CD14-positive monocyte (primary cell): ENCODE measurements around the gene C19orf38. TPM values are rescaled to one million over a fixed set of nuclear protein-coding genes. Genes with fewer than 3 reads are reported as not detected.

Experiments used
- DNase-seq, 3 donors: peaks; one replicate each; pipeline ENCODE4 v3.0.0-alpha.2; 2011 to 2022
- H2AFZ ChIP-seq: 2 replicates; pipeline ENCODE4 v1.6.0; 2012; ENCODE audit warnings: mild to moderate bottlenecking, low read depth, low read length, inconsistent platforms; ENCODE audit not compliant: insufficient read depth, poor library complexity, severe bottlenecking
- H3K27ac ChIP-seq, 2 donors: 1 replicate in 1 of 2; 2 replicates in 1 of 2; pipeline ENCODE4 v1.5.1; 2012 to 2013; ENCODE audit warnings: low read length in 2 of 2, control low read depth in 1 of 2, inconsistent platforms in 1 of 2, low read depth in 1 of 2, mild to moderate bottlenecking in 1 of 2
- H3K27me3 ChIP-seq, 2 donors: one replicate each; pipeline versions ENCODE4 v1.6.0 to v1.6.1; 2011 to 2013; ENCODE audit warnings: low read length in 2 of 2; ENCODE audit not compliant: control insufficient read depth in 2 of 2, insufficient read depth in 2 of 2
- H3K36me3 ChIP-seq, 2 donors: replicated peaks in 1 of 2; 1 replicate in 1 of 2; 2 replicates in 1 of 2; pipeline versions ENCODE4 v1.5.1 to v1.6.1; 2012 to 2013; ENCODE audit warnings: low read length in 2 of 2, control low read depth in 1 of 2, inconsistent platforms in 1 of 2, mild to moderate bottlenecking in 1 of 2; ENCODE audit not compliant: insufficient read depth in 2 of 2, control insufficient read depth in 1 of 2
- H3K4me1 ChIP-seq, 2 donors: 1 replicate in 1 of 2; 2 replicates in 1 of 2; pipeline versions ENCODE4 v1.5.1 to v1.6.1; 2012 to 2013; ENCODE audit warnings: low read length in 2 of 2, control low read depth in 1 of 2, inconsistent platforms in 1 of 2, mild to moderate bottlenecking in 1 of 2, moderate library complexity in 1 of 2; ENCODE audit not compliant: insufficient read depth in 2 of 2, control insufficient read depth in 1 of 2
- H3K4me2 ChIP-seq: replicated peaks from 2 replicates; pipeline ENCODE3; 2012; ENCODE audit warnings: low read length, moderate library complexity, mild to moderate bottlenecking; ENCODE audit not compliant: poor library complexity, severe bottlenecking; ENCODE audit errors: extremely low read depth
- H3K4me3 ChIP-seq, 3 experiments: fragments of 200-600 bp in 1 of 3; sonication (generic) in 1 of 3; replicated peaks in 1 of 3; 1 replicate in 2 of 3; 2 replicates in 1 of 3; pipeline ENCODE4 v1.5.1; 2011 to 2013; ENCODE audit warnings: low read length in 3 of 3, mild to moderate bottlenecking in 3 of 3, control low read depth in 2 of 3, low read depth in 2 of 3, inconsistent platforms in 1 of 3, moderate library complexity in 1 of 3
- H3K79me2 ChIP-seq: 2 replicates; pipeline ENCODE4 v1.6.0; 2012; ENCODE audit warnings: mild to moderate bottlenecking, control low read depth, inconsistent platforms, low read length, moderate library complexity; ENCODE audit not compliant: insufficient read depth
- H3K9ac ChIP-seq: 2 replicates; pipeline ENCODE4 v1.6.0; 2017; ENCODE audit warnings: low read length, mild to moderate bottlenecking; ENCODE audit not compliant: insufficient read depth, poor library complexity, severe bottlenecking
- H3K9me3 ChIP-seq, 2 donors: replicated peaks in 1 of 2; 1 replicate in 1 of 2; 2 replicates in 1 of 2; pipeline versions ENCODE4 v1.5.1 to v1.6.1; 2012 to 2013; ENCODE audit warnings: low read length in 2 of 2, control low read depth in 1 of 2; ENCODE audit not compliant: control insufficient read depth in 1 of 2, insufficient read depth in 1 of 2
- H4K20me1 ChIP-seq: 2 replicates; pipeline ENCODE4 v1.6.0; 2012; ENCODE audit warnings: mild to moderate bottlenecking, low read length, control low read depth, moderate library complexity; ENCODE audit not compliant: insufficient read depth
- H3K27ac Mint-ChIP-seq, 7 donors: one replicate each; pipeline ENCODE4 v1.8.0; 2020; ENCODE audit warnings: mild to moderate bottlenecking in 7 of 7, mixed read lengths in 7 of 7, moderate library complexity in 6 of 7, inconsistent platforms in 2 of 7
- H3K27me3 Mint-ChIP-seq, 3 donors: one replicate each; pipeline ENCODE4 v1.8.0; 2021 to 2022; ENCODE audit warnings: low read depth in 3 of 3, mild to moderate bottlenecking in 3 of 3, mixed read lengths in 3 of 3, moderate library complexity in 3 of 3, inconsistent platforms in 1 of 3
- H3K36me3 Mint-ChIP-seq, 2 donors: one replicate each; pipeline ENCODE4 v1.8.0; 2020; ENCODE audit warnings: mixed read lengths in 2 of 2, inconsistent platforms in 1 of 2, mild to moderate bottlenecking in 1 of 2
- H3K4me1 Mint-ChIP-seq: one replicate; pipeline ENCODE4 v1.8.0; 2020; ENCODE audit warnings: mild to moderate bottlenecking, mixed read lengths
- H3K4me3 Mint-ChIP-seq, 2 donors: one replicate each; pipeline ENCODE4 v1.8.0; 2020; ENCODE audit warnings: mild to moderate bottlenecking in 2 of 2, mixed read lengths in 2 of 2, moderate library complexity in 1 of 2
- H3K9me3 Mint-ChIP-seq, 7 donors: one replicate each; pipeline ENCODE4 v1.8.0; 2020 to 2022; ENCODE audit warnings: mixed read lengths in 7 of 7, mild to moderate bottlenecking in 6 of 7, moderate library complexity in 6 of 7, inconsistent platforms in 2 of 7
- CTCF ChIP-seq: fragments of 200-600 bp; IDR thresholded peaks from one replicate; pipeline ENCODE4 v1.8.0; 2022; ENCODE audit warnings: antibody characterized with exemption, mild to moderate bottlenecking
- WGBS: methylation state at CpG from one replicate; pipeline ENCODE4 v1.1.5; 2013; ENCODE audit warnings: missing lambda C conversion rate; ENCODE audit not compliant: insufficient coverage; 5-methylcytosine and 5-hydroxymethylcytosine counted together
- intact Hi-C, 2 donors: fragments of 100-400 bp; cut with micrococcal nuclease; formaldehyde crosslinking; loops; one replicate each; pipeline versions ENCODE4 v1.15.0 to v1.15.1; 2023
- polyA plus RNA-seq, 3 donors: library from polyadenylated mRNA; depleted of rRNA in 1 of 3; unstranded in 2 of 3; stranded (reverse) in 1 of 3; fragments of 300-500 nt in 2 of 3; fragments of >200 nt in 1 of 3; fragmentation: Illumina TruSeq in 2 of 3; gene quantifications; 1 replicate in 2 of 3; 2 replicates in 1 of 3; pipeline ENCODE4 v1.2.3, GENCODE V29; 2012 to 2021

The C19orf38 gene
- polyA plus RNA-seq, 3 donors: 134 to 174 (median 149) TPM

GRCh38 chr19:10812902-10813404 is 35.3 kb upstream of the C19orf38 start:
- Histone ChIP-seq H3K4me2 (peak overlapping the region; percentile 32), H3K4me3 (peak overlapping the region in 1 of 3 experiments; percentile 7)

GRCh38 chr19:10815007-10815536 is 33.1 kb upstream of the C19orf38 start:
- 65% methylated on average over 4 of the region's 9 CpGs for WGBS
- H3K4me2 ChIP-seq: no peak overlapping the region
- H3K27ac ChIP-seq: peak overlapping the region; percentile 75 to 89
- H3K27me3 ChIP-seq: no peaks in the 10 kb centered on the region
- DNase-seq: peak; percentile 35 to 58 (median 54)
- H3K4me1 Mint-ChIP-seq: peaks cover 54% of the 10 kb centered on the region
- no peaks in the 10 kb centered on the region for H4K20me1 ChIP-seq
- peaks cover 28% of the 10 kb centered on the region for H3K79me2 ChIP-seq
- peaks cover 0 to 9% (median 0%) of the 10 kb centered on the region in 7 donors for H3K9me3 Mint-ChIP-seq
- H3K27ac Mint-ChIP-seq: peak overlapping the region; percentile 87 to 95 (median 93)
- peak overlapping the region; percentile 27 for H3K9ac ChIP-seq
- H2AFZ ChIP-seq: no peak overlapping the region
- peaks cover 31 to 42% of the 10 kb centered on the region in 2 donors for H3K36me3 ChIP-seq
- H3K36me3 Mint-ChIP-seq: peaks cover 43 to 66% of the 10 kb centered on the region in 2 donors
- H3K4me1 ChIP-seq: peaks cover 58% of the 10 kb centered on the region in 2 donors
- no peak for TF ChIP-seq CTCF
- peak overlapping the region in 1 of 3 experiments; percentile 3 for H3K4me3 ChIP-seq
- intact Hi-C loops: no loop called here
- H3K4me3 Mint-ChIP-seq: no peak overlapping the region
- no peaks in the 10 kb centered on the region for H3K27me3 Mint-ChIP-seq
- H3K9me3 ChIP-seq: no peaks in the 10 kb centered on the region

More at GRCh38 chr19:10812902-10813404, 35.3 kb upstream of the C19orf38 start:
- H3K36me3 Mint-ChIP-seq: peaks cover 46 to 63% of the 10 kb centered on the region in 2 donors
- intact Hi-C loops: no loop called here
- Histone ChIP-seq H3K9ac (peak overlapping the region; percentile 17), H3K36me3 (peaks cover 23 to 26% of the 10 kb centered on the region in 2 donors), H3K27me3 (no peaks in the 10 kb centered on the region), H3K4me1 (peaks cover 79% of the 10 kb centered on the region in 2 donors), H3K27ac (peak overlapping the region; percentile 80 to 89), H4K20me1 (no peaks in the 10 kb centered on the region), H3K79me2 (peaks cover 33% of the 10 kb centered on the region), H3K9me3 (no peaks in the 10 kb centered on the region), H2AFZ (no peak overlapping the region)
- 43% methylated on average over 4 of the region's 9 CpGs for WGBS
- DNase-seq: peak; percentile 83 to 91 (median 88)
- H3K4me1 Mint-ChIP-seq: peaks cover 74% of the 10 kb centered on the region
- peaks cover 0 to 9% (median 0%) of the 10 kb centered on the region in 7 donors for H3K9me3 Mint-ChIP-seq
- TF ChIP-seq CTCF: no peak
- H3K27ac Mint-ChIP-seq: peak overlapping the region; percentile 87 to 95 (median 93)
- H3K27me3 Mint-ChIP-seq: no peaks in the 10 kb centered on the region
- H3K4me3 Mint-ChIP-seq: peak overlapping the region in 1 of 2 donors; percentile 59
